Fibroblast of skin of abdomen (primary cell): ENCODE measurements around the gene DNAJC16.

Experiments used
- DNase-seq: peaks from one replicate; pipeline ENCODE4 v3.0.0-alpha.2; 2013

Gene DNAJC16

DNA sequence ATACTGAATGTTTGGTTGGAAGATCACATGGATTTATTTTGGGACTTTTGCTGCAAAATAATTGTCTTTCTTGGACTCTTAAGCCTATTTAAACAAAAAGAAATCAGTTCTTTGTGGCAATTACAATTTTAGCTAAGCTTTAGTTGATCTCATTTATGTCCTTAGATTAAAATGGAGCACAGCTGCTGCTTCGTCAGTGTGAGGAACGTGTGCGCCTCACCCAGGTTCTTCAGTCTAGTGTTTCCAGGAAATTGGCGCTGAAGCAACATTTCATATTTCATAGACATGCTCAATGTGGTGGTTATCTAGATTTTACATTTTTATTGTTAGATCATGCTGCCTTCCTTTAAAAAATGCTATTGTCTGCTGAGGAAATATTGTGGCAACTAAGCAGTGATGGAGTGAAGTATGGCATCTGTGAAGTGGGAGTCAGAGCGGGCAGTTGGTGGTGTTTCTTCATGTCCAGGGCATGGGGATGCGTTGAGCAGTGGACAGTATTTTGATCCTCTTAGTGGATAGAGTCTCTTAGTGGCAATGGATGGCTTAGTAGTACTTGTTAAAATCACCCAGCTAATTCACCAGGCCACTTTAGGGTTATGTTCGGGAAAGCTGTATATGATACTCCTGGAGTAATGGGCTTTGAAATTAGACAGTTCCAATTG, 96.2 kb downstream of the DNAJC16 start:
- DNase-seq = no peak

DNA sequence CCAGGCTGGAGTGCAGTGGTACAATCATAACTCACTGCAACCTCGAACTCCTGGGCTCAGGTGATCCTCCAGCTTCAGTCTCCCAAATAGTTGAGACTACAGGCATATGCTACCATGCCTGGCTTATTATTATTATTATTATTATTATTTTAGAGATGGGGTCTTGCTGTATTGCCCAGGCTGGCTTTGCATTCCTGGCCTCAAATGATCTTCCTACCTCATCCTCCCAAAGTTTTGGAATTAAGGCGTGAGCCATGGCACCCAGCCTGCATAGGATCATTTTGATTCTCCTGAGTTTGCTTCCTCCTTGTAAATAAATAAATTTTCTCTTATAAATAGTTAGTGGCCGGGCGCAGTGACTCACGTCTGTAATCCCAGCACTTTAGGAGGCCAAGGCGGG, 96.8 kb downstream of the DNAJC16 start:
- DNase-seq = no peak

DNA sequence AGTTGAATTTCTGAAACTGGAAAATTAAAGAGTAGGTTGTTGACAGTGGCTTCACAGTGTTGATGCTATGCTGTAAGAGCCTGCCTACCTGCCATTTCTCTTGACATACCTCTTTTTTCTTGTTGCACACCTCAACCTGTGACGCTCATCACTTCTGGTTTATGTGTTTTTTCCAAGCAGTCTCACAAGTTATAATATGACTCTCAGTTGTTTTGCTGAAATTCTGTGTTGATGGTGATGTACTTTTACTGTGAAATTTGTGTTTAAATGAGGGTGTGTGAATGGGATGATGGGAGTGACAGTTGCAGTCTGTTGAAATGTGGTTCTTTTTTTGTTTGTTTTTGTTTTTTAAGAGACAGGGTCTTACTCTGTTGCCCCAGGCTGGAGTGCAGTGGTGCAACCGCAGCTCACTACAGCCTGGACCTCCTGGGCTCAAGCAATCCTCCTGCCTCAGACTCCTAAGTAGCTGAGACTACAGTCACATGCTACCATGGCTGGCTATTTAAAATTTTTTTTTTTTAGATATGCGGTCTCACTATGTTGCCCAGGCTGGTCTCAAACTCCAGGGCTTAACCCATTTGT, 97.6 kb downstream of the DNAJC16 start:
- no peak for DNase-seq

DNA sequence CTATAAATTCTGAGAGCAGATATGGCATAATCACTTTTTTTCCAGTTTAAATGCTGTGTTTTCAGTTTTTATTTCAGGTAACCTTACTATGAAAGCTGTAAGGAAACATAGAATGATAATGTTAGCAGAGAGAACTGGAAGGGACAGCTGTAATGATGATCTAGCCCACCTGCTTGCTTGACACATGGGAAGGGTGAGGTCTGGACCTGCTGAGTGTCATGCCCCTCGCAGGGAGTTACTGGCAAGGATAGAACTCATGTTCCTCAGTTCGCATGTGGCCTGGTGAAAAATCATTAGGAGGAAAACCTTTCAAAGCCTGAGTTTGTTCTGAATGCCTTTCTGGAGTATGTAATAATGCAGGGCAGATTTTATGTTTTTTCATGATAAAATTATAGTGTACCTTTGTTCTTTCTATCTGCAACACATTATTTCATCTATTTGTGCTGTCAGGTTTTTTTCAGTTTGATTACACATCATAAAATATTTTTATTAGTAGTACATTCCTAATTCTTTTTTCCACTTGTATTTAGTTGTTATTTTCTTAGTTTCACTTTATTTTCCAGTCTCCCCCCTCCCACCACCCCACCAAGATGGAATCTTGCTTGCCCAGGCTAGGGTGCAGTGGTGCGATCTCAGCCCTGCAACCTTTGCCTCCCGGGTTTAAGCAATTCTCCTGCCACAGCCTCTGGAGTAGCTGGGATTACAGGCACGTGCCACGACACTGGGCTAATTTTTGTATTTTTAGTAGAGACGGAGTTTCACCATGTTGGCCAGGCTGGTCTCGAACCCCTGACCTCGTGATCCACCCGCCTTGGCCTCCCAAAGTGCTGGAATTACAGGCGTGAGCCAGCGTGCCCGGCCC, 98.6 kb downstream of the DNAJC16 start:
- DNase-seq = no peak
